Measurements from ENCODE around the gene SEC62. TPM values are rescaled to one million over a fixed set of nuclear protein-coding genes. Genes with fewer than 3 reads are reported as not detected.
A peak's percentile ranks its signal among the peaks of the same experiment; 100 is the strongest.

Gene SEC62
- polyA plus RNA-seq, 3 donors = 44.2 to 58.1 (median 54.8) TPM

DNA sequence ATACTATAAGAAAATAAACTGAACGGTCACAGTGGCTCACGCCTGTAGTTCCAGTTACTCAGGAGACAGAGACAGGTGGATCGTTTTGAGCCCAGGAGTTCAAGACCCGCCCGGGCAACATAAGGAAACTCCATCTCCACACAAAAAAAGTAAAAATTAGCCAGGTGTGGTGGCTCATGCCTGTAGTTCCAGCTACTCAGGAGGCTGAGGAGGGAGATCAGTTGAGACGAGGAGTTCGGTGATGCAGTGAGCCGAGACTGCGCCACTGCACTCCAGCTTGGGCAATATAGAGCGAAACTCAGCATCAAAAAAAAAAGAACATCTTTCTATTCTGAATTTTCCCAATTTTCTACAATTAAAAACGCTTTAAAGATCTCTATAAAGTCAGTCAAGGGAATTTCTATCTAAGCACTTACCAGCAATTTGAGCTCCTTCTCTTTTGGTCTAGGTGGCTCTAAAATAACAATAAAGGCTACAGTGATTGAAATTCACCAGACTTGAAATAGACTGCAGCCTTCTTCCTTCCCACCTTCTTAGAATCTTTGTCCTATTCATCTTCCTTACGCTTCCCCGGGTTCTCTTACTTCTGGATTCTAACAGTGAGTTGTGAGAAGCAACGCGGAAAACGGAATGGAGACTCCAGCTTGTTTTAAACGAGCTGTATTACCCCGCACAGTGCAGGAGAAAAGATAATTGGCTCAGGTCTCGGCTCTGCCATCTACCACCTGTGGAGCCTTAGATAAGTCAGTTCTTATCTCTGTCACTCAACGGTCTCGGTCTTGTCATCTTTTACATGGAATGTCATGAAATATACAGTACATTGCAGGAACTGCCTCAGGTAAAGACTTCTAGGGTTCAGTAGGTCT lies 812 bp upstream of the SEC62 start:
- WGBS, 3 donors = 51 to 69% (median 65%) methylated on average over 21 of the region's 21 CpGs
- peak overlapping the region; percentile 29 for H3K27ac ChIP-seq (ENCODE audit: low read depth, low read length)

DNA sequence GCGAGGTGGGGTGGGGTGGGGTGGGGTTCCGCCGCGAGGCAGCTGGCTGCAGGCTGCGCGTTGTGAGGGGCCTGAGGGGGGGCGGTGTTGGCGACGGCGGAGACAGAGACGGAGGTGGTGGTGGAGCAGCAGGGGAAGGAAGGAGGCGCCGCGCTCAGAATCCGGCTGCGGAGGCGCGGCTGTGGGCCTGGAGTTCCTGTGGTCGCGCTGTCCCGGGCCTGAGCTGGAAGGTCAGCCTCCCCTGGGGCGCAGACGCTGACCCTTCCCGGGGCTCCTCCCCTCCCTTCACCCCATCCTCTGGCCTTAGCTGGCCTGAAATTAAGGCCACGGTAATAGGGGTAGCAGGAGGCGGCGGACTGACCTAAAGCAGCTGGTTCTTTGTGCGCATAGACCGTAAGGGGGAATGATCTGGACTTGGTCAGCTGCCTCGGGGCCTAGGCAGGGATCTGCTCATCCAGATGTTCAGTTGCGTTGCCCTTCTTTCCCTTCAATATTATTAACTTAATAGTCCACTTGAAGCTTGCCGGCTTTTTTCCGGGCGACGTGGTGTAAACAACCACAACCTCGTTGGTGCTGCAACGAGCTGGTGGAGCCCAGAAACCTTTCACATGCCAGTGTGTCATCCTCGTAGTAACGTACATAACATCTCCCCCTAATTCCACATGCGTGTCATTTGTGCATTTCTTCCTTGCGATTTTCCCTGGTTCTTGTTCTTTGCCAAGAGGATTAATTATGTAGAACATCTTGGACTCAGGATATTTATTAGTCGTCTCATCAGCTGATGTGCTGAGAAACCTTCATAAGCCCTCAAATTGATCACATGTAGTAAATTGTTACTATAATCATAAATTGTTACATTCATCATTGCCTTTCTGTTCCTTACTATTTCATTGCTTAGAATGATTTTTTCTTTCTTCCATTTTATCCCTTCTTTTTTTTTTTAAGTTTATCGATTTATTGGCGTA lies 626 bp downstream of the SEC62 start:
- peak overlapping the region; percentile 56 for H3K27ac ChIP-seq (ENCODE audit: low read depth, low read length)
- 2 to 4% (median 4%) methylated on average over 38 to 44 of the region's 44 CpGs for WGBS, 3 donors

DNA sequence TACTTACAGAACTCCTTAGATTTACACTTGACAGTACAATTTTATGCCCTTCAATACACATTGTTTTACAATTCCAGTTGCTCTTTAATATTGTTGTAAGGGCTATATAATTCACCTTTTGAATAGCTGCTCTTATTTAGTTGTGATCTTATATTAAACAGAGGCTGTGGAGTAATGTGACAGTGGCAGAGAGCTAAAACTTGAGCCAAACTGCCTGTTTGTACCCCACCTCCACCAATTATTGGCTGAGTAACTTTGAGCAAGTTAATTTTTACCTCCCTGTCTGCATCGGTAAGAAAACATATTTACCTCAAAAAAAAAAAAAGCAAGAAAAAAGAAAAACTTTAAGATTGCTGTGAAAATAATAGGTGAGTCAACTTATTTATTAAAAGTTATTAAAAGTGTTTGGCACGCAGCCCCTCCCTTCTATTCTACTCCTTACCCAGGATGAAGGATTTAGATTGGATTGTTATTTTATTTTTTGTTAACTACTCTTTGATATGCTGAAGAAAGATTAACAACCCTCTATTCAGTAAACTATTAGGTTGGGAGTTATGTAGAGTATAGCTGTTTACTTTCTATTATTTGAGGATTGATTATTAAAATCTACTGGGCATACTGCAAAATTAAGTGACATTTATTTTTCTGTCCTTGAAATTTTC lies 1.7 kb downstream of the SEC62 start:
- 18 to 56% (median 56%) methylated on average over 2 of the region's 2 CpGs for WGBS, 3 donors
- H3K27ac ChIP-seq (ENCODE audit: low read depth, low read length) = no peak overlapping the region

- no peak overlapping the region for H3K27ac ChIP-seq (ENCODE audit: low read depth, low read length)
- 45 to 59% (median 52%) methylated on average over 5 of the region's 5 CpGs for WGBS, 3 donors
Measured at GRCh38 chr3:169969174-169970095, 2.8 kb downstream of the SEC62 start.

DNA sequence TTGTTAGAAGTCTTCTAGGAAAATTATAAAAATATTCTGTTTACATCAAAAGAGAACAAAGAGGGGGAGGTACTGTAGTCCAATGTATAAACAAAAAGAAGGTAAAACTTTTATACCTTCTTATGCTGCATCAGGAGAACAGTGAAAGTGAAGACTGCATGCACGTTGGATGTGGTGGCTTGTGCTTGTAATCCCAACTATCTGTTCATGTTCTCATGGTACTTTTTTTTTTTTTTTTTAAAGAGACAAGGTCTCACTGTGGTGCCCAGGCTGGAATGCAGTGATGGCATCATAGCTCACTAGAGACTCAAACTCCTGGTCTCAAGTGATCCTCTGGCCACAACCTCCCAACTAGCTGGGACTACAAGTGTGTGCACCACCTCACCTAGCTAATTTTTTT lies 4.2 kb downstream of the SEC62 start:
- 23 to 70% (median 39%) methylated on average over 1 of the region's 1 CpG for WGBS, 3 donors
- H3K27ac ChIP-seq (ENCODE audit: low read depth, low read length) = no peak overlapping the region

DNA sequence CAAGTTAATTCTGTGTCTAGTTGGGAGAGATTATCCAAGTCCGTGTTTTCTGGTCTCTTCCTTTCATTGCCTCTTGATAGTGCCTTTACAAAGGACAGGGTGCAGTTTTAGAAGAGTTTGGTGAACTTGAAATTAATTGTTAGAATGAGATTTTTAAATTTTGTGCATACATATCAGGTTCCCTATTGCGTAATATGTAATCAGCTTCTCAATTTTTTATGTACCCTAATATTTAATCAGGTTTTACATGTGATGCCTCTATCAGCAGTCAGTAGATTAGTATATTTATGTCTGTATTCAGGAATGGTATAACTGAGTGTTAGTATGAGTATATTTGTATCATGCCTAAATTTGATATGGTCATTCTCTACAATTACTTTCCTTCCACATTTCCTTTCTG lies 4.9 kb downstream of the SEC62 start:
- 53 to 78% (median 62%) methylated on average over 2 of the region's 2 CpGs for WGBS, 3 donors
- H3K27ac ChIP-seq (ENCODE audit: low read depth, low read length) = no peak overlapping the region

- no peak overlapping the region for H3K27ac ChIP-seq (ENCODE audit: low read depth, low read length)
Measured at GRCh38 chr3:169980055-169980454, 13.4 kb downstream of the SEC62 start.

DNA sequence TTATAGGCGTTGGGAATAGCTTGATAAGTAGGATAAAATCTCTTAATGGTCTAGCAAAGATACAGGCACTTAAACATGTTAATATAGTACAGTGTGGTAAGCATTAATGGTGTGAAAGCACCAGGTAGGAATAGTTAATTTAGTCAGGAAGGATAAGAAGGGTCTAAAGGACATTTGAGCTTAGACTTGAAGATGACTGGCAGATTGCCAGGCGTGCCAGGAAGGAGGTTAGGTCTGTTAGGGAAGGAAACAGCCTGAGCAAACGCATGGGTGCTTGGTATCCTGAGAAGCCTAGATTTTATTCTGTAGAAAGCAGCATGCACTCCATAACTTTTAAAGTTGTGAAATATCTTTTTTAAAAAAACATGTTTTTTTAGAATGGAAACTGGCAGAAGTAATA lies 17.7 kb downstream of the SEC62 start:
- 56 to 79% (median 65%) methylated on average over 3 of the region's 3 CpGs for WGBS, 3 donors

More at GRCh38 chr3:169980055-169980454, 13.4 kb downstream of the SEC62 start:
- 51 to 61% (median 60%) methylated on average over 2 of the region's 2 CpGs for WGBS, 3 donors

DNA sequence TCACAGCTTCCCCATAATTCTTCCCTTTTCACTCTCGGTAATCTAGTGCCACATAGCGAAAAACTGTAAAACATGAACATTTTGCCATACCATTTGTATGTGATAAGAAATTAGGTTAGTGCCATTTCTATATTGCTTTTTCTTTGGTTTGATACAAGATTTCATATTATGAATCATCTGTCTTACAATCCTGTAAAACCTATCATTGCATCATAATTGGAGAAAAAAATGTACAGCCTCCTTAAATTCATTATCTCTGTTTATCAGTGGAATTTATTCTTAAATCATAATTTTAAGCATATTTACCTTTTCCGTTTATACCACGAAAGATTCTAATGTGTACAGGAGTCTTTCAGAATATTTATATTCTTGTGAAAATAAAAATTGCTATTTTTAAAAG lies 23.8 kb downstream of the SEC62 start:
- 93 to 97% (median 94%) methylated on average over 4 of the region's 4 CpGs for whole genome bisulfite sequencing, 3 donors
- H3K27ac ChIP-seq (ENCODE audit: low read depth, low read length) = no peak overlapping the region

More for the DNA sequence above, 17.7 kb downstream of the SEC62 start:
- no peak overlapping the region for H3K27ac ChIP-seq (ENCODE audit: low read depth, low read length)

- WGBS, 3 donors = 64 to 74% (median 73%) methylated on average over 3 of the region's 3 CpGs
- H3K27ac ChIP-seq (ENCODE audit: low read depth, low read length) = no peak overlapping the region
Measured at GRCh38 chr3:169992156-169992555, 25.5 kb downstream of the SEC62 start.

GRCh38 chr3:169992781-169993180 lies 26.2 kb downstream of the SEC62 start:
- WGBS, 3 donors = 56 to 84% (median 67%) methylated on average over 5 of the region's 5 CpGs
- H3K27ac ChIP-seq (ENCODE audit: low read depth, low read length) = no peak overlapping the region

DNA sequence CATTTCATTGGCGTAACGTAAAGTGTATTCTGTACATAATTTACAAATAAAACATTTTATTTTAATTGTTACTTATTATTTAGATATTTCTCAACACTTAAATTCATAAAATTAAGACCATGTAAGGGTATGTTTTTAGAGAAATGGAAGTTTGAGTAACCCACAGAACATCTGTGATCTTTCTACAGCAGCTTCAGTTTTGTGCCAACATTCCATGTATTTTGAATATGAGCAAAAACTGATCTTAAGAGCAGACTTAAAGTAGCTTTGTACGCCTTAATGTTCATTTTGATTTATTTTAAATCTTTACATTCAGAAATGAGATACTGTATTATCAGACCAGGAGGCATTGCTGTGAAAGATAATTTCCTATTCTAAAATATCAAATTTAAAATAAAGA lies 27.2 kb downstream of the SEC62 start:
- no peak overlapping the region for H3K27ac ChIP-seq (ENCODE audit: low read depth, low read length)
- WGBS, 3 donors = 91 to 94% (median 92%) methylated on average over 3 of the region's 3 CpGs

DNA sequence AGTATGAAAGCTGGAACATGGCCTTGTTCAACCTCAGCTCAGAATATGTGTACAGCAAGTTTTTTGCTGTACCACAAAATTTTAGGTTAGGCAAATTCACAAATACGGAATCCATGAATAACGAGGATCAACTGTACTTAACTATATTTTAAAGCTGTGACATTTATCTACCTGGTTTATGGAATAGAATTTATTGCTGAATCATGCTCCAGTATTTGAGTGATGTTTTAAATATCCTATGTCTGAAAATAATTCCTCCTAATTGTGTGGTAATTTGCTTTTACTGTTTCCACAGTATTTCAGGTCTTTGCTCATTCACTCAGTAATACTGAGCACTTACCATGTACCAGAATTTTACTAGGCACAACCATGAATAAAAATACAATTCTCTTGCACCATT lies 29.5 kb downstream of the SEC62 start:
- H3K27ac ChIP-seq (ENCODE audit: low read depth, low read length) = no peak overlapping the region
- 94 to 97% (median 96%) methylated on average over 2 of the region's 2 CpGs for WGBS, 3 donors

GRCh38 chr3:169998668-169999131 lies 32.1 kb downstream of the SEC62 start:
- 42 to 70% (median 43%) methylated on average over 2 of the region's 2 CpGs for WGBS, 3 donors
- H3K27ac ChIP-seq (ENCODE audit: low read depth, low read length) = no peak overlapping the region

- 97 to 100% (median 100%) methylated on average over 1 of the region's 1 CpG for WGBS, 3 donors
- no peak overlapping the region for H3K27ac ChIP-seq (ENCODE audit: low read depth, low read length)
Measured at GRCh38 chr3:169999433-169999832, 32.8 kb downstream of the SEC62 start.

GRCh38 chr3:170000051-170000450 lies 33.4 kb downstream of the SEC62 start:
- 96 to 98% (median 97%) methylated on average over 2 of the region's 2 CpGs for WGBS, 3 donors
- no peak overlapping the region for H3K27ac ChIP-seq (ENCODE audit: low read depth, low read length)

DNA sequence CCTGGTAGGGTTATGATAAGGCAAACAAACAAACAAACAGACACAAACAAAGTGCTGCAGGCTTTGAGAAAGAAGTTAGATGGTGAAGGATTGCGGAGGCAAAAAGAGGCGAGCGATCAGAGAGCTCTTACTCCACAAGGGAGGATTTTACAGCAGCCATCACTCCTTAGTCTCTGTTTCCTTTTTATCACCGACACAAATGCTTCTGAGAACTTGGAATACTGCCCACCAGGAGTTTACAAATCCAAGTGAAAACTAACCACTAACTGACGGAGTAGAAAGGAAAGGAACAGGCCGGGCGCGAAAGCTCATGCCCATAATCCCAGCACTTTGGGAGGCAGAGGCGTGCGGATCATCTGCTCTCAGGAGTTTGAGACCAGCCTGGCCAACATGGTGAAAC lies 35.6 kb downstream of the SEC62 start:
- no peak overlapping the region for H3K27ac ChIP-seq (ENCODE audit: low read depth, low read length)
- WGBS, 3 donors = 45 to 82% (median 52%) methylated on average over 10 of the region's 10 CpGs

Measured in adipose tissue (tissue), 3 donors.